ENCODE data around the gene PTGFRN.

- TF ChIP-seq, protein P1, sequence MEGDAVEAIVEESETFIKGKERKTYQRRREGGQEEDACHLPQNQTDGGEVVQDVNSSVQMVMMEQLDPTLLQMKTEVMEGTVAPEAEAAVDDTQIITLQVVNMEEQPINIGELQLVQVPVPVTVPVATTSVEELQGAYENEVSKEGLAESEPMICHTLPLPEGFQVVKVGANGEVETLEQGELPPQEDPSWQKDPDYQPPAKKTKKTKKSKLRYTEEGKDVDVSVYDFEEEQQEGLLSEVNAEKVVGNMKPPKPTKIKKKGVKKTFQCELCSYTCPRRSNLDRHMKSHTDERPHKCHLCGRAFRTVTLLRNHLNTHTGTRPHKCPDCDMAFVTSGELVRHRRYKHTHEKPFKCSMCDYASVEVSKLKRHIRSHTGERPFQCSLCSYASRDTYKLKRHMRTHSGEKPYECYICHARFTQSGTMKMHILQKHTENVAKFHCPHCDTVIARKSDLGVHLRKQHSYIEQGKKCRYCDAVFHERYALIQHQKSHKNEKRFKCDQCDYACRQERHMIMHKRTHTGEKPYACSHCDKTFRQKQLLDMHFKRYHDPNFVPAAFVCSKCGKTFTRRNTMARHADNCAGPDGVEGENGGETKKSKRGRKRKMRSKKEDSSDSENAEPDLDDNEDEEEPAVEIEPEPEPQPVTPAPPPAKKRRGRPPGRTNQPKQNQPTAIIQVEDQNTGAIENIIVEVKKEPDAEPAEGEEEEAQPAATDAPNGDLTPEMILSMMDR (IDR thresholded peaks at IDR 0.05; ENCODE audit: low read depth, low read length, missing input control) = no peak
- TF ChIP-seq RXRA (IDR thresholded peaks at IDR 0.05) (no peak), TAF1 (conservative IDR thresholded peaks at IDR 0.05) (no peak), RAD21 (IDR thresholded peaks at IDR 0.05) (no peak), YY1 (IDR thresholded peaks at IDR 0.05) (no peak), GABPA (IDR thresholded peaks at IDR 0.05 in 1 of 2, conservative IDR thresholded peaks at IDR 0.05 in 1 of 2) (no peak), HNF4A (conservative IDR thresholded peaks at IDR 0.05) (no peak), JUND (IDR thresholded peaks at IDR 0.05) (no peak)
- TF ChIP-seq, protein P2, sequence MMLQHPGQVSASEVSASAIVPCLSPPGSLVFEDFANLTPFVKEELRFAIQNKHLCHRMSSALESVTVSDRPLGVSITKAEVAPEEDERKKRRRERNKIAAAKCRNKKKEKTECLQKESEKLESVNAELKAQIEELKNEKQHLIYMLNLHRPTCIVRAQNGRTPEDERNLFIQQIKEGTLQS (IDR thresholded peaks at IDR 0.05) = no peak
- TF ChIP-seq, protein P3, sequence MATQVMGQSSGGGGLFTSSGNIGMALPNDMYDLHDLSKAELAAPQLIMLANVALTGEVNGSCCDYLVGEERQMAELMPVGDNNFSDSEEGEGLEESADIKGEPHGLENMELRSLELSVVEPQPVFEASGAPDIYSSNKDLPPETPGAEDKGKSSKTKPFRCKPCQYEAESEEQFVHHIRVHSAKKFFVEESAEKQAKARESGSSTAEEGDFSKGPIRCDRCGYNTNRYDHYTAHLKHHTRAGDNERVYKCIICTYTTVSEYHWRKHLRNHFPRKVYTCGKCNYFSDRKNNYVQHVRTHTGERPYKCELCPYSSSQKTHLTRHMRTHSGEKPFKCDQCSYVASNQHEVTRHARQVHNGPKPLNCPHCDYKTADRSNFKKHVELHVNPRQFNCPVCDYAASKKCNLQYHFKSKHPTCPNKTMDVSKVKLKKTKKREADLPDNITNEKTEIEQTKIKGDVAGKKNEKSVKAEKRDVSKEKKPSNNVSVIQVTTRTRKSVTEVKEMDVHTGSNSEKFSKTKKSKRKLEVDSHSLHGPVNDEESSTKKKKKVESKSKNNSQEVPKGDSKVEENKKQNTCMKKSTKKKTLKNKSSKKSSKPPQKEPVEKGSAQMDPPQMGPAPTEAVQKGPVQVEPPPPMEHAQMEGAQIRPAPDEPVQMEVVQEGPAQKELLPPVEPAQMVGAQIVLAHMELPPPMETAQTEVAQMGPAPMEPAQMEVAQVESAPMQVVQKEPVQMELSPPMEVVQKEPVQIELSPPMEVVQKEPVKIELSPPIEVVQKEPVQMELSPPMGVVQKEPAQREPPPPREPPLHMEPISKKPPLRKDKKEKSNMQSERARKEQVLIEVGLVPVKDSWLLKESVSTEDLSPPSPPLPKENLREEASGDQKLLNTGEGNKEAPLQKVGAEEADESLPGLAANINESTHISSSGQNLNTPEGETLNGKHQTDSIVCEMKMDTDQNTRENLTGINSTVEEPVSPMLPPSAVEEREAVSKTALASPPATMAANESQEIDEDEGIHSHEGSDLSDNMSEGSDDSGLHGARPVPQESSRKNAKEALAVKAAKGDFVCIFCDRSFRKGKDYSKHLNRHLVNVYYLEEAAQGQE (IDR thresholded peaks at IDR 0.05) = no peak
- TF ChIP-seq, protein P4, sequence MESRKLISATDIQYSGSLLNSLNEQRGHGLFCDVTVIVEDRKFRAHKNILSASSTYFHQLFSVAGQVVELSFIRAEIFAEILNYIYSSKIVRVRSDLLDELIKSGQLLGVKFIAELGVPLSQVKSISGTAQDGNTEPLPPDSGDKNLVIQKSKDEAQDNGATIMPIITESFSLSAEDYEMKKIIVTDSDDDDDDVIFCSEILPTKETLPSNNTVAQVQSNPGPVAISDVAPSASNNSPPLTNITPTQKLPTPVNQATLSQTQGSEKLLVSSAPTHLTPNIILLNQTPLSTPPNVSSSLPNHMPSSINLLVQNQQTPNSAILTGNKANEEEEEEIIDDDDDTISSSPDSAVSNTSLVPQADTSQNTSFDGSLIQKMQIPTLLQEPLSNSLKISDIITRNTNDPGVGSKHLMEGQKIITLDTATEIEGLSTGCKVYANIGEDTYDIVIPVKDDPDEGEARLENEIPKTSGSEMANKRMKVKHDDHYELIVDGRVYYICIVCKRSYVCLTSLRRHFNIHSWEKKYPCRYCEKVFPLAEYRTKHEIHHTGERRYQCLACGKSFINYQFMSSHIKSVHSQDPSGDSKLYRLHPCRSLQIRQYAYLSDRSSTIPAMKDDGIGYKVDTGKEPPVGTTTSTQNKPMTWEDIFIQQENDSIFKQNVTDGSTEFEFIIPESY (IDR thresholded peaks at IDR 0.05) = no peak
Observed at GRCh38 chr1:116983678-116984077, 74.0 kb downstream of the PTGFRN start.
